ENCODE data around the gene TBX1.

TBX1 gene

GRCh38 chr22:19759427-19760057 lies 1.0 kb upstream of the TBX1 start:
- TF ChIP-seq CTCF (IDR thresholded peaks at IDR 0.05; ENCODE audit: insufficient read depth, low read length, poor library complexity, severe bottlenecking) (no peak), EZH2phosphoT487 (conservative IDR thresholded peaks at IDR 0.05; ENCODE audit: low read length) (no peak)
- Histone ChIP-seq H3K27ac (ENCODE audit: low read depth, low read length) (no peak overlapping the region), H3K79me2 (ENCODE audit: insufficient read depth, low read length) (no peaks in the 10 kb centered on the region), H2AFZ (ENCODE audit: low read depth, low read length, severe bottlenecking) (no peak overlapping the region), H3K9ac (ENCODE audit: low read length) (no peak overlapping the region), H3K9me3 (ENCODE audit: insufficient read depth, low read length) (no peaks in the 10 kb centered on the region), H3K4me2 (ENCODE audit: low read depth, low read length, poor library complexity, severe bottlenecking) (no peak overlapping the region), H3F3A (ENCODE audit: insufficient read depth) (no peaks in the 10 kb centered on the region), H4K20me1 (ENCODE audit: low read depth, low read length) (no peaks in the 10 kb centered on the region), H3K27me3 (ENCODE audit: low read length) (no peaks in the 10 kb centered on the region), H3K9me2 (replicated peaks; ENCODE audit: insufficient read depth, low read length) (no peaks in the 10 kb centered on the region), H3K4me3 (ENCODE audit: insufficient read depth, low read length, poor library complexity, severe bottlenecking) (no peak overlapping the region), H3K36me3 (ENCODE audit: low read length) (no peaks in the 10 kb centered on the region)

GRCh38 chr22:19760951-19761724 lies 560 bp downstream of the TBX1 start:
- Histone ChIP-seq H3K79me2 (ENCODE audit: insufficient read depth, low read length) (no peaks in the 10 kb centered on the region), H3K9me3 (ENCODE audit: insufficient read depth, low read length) (no peaks in the 10 kb centered on the region), H3K4me2 (ENCODE audit: low read depth, low read length, poor library complexity, severe bottlenecking) (no peak overlapping the region), H3F3A (ENCODE audit: insufficient read depth) (no peaks in the 10 kb centered on the region), H2AFZ (ENCODE audit: low read depth, low read length, severe bottlenecking) (no peak overlapping the region), H3K9me2 (replicated peaks; ENCODE audit: insufficient read depth, low read length) (no peaks in the 10 kb centered on the region), H3K27me3 (ENCODE audit: low read length) (no peaks in the 10 kb centered on the region), H3K36me3 (ENCODE audit: low read length) (no peaks in the 10 kb centered on the region), H3K9ac (ENCODE audit: low read length) (no peak overlapping the region), H3K27ac (ENCODE audit: low read depth, low read length) (no peak overlapping the region), H4K20me1 (ENCODE audit: low read depth, low read length) (no peaks in the 10 kb centered on the region), H3K4me3 (ENCODE audit: insufficient read depth, low read length, poor library complexity, severe bottlenecking) (no peak overlapping the region)
- no peak for TF ChIP-seq EZH2phosphoT487 (conservative IDR thresholded peaks at IDR 0.05; ENCODE audit: low read length)
- TF ChIP-seq CTCF (IDR thresholded peaks at IDR 0.05; ENCODE audit: insufficient read depth, low read length, poor library complexity, severe bottlenecking), result no peak

GRCh38 chr22:19761725-19762567 lies 1.4 kb downstream of the TBX1 start:
- H4K20me1 ChIP-seq (ENCODE audit: low read depth, low read length), result no peaks in the 10 kb centered on the region
- H3K79me2 ChIP-seq (ENCODE audit: insufficient read depth, low read length), result no peaks in the 10 kb centered on the region
- H3K4me2 ChIP-seq (ENCODE audit: low read depth, low read length, poor library complexity, severe bottlenecking), result no peak overlapping the region
- H3K27me3 ChIP-seq (ENCODE audit: low read length), result no peaks in the 10 kb centered on the region
- H2AFZ ChIP-seq (ENCODE audit: low read depth, low read length, severe bottlenecking), result no peak overlapping the region
- H3K4me3 ChIP-seq (ENCODE audit: insufficient read depth, low read length, poor library complexity, severe bottlenecking), result no peak overlapping the region
- H3F3A ChIP-seq (ENCODE audit: insufficient read depth), result no peaks in the 10 kb centered on the region
- H3K9me2 ChIP-seq (replicated peaks; ENCODE audit: insufficient read depth, low read length), result no peaks in the 10 kb centered on the region
- TF ChIP-seq CTCF (IDR thresholded peaks at IDR 0.05; ENCODE audit: insufficient read depth, low read length, poor library complexity, severe bottlenecking) (no peak), EZH2phosphoT487 (conservative IDR thresholded peaks at IDR 0.05; ENCODE audit: low read length) (no peak)
- no peaks in the 10 kb centered on the region for H3K9me3 ChIP-seq (ENCODE audit: insufficient read depth, low read length)
- no peaks in the 10 kb centered on the region for H3K36me3 ChIP-seq (ENCODE audit: low read length)
- no peak overlapping the region for H3K27ac ChIP-seq (ENCODE audit: low read depth, low read length)
- no peak overlapping the region for H3K9ac ChIP-seq (ENCODE audit: low read length)
